ENCODE measurements around the gene YAF2. TPM values are rescaled to one million over a fixed set of nuclear protein-coding genes. Genes with fewer than 3 reads are reported as not detected.
A peak's percentile ranks its signal among the peaks of the same experiment; 100 is the strongest.

YAF2 gene
- total and polyA plus RNA-seq, 2 of the 13 experiments (the other 11 are each of a cell fraction or from before 2014, with no cell fraction given): 8.4 to 11.7 TPM

DNA sequence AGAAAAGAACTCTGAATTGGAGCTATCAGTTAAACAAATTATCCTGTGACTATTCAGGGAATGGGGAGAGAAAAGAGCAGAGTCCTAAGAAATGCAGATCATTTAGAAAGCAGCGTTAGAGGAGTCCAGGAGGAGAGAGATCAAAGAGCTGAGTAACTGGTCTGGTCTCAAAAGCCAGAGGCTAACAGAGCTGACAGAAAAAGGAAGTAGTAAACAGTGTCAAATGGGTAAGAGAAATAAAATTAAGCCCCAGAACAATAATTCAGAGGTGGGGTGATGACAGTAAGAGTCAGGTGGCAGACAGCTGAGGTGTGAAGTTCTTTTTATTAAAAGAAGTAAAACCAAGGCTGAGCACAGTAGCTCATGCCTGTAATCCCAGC lies 112.7 kb downstream of the YAF2 start:
- 31% methylated on average over 1 of the region's 1 CpG for WGBS (ENCODE audit: low lambda C conversion rate)
- Histone ChIP-seq H3K4me3 (replicated peaks in 1 of 3; ENCODE audit: insufficient read depth in 1 of 3, low read depth in 2 of 3, low read length in 3 of 3) (no peak overlapping the region), H3K4me2 (ENCODE audit: low read depth, low read length) (peak overlapping the region; percentile 58), H3K79me2 (ENCODE audit: insufficient read depth, low read length) (peaks cover 23% of the 10 kb centered on the region), H3K27me3 (ENCODE audit: control insufficient read depth in 1 of 2, insufficient read depth in 2 of 2, low read length in 2 of 2) (no peaks in the 10 kb centered on the region), H3K9me3 (ENCODE audit: low read length) (no peaks in the 10 kb centered on the region), H3K27ac (ENCODE audit: extremely low read length, insufficient read depth, low read length) (peak overlapping the region; percentile 17), H2AFZ (ENCODE audit: low read length) (no peak overlapping the region), H3K9ac (ENCODE audit: insufficient read depth, low read depth, low read length) (no peak overlapping the region), H3K4me1 (ENCODE audit: insufficient read depth, low read length) (peaks cover 19% of the 10 kb centered on the region), H4K20me1 (ENCODE audit: insufficient read depth, low read length) (no peaks in the 10 kb centered on the region), H3K36me3 (replicated peaks in 1 of 2; ENCODE audit: control insufficient read depth in 1 of 2, insufficient read depth in 2 of 2, low read length in 2 of 2) (no peaks in the 10 kb centered on the region; a peak in 1 of 5 replicates)
- BruUV-seq (replicated peaks): no TSS peak
- no peak for TF ChIP-seq ZSCAN22 (CRISPR knock-in tag; IDR thresholded peaks at IDR 0.05)
- no peak for TF ChIP-seq ELF4 (CRISPR knock-in tag; IDR thresholded peaks at IDR 0.05; ENCODE audit: borderline replicate concordance)
- TF ChIP-seq NPAS2 (CRISPR knock-in tag; IDR thresholded peaks at IDR 0.05; ENCODE audit: borderline replicate concordance): no peak
- ChIA-PET POLR2A (no interaction called here), CTCF (ENCODE audit: low intra/inter-chr PET ratio, low total read pairs) (no interaction called here)
- intact Hi-C loops (cut with micrococcal nuclease; ENCODE audit: unreplicated experiment): no loop called here
- ATAC-seq (peak; percentile 74), FAIRE-seq (no peak), DNase-seq (ENCODE audit: low spot score) (no peak)
- in situ Hi-C loops (cut with HindIII; ENCODE audit: extremely low pct_ligation_motif_present, low pct_unique_long_range_greater_than_20kb): no loop called here

DNA sequence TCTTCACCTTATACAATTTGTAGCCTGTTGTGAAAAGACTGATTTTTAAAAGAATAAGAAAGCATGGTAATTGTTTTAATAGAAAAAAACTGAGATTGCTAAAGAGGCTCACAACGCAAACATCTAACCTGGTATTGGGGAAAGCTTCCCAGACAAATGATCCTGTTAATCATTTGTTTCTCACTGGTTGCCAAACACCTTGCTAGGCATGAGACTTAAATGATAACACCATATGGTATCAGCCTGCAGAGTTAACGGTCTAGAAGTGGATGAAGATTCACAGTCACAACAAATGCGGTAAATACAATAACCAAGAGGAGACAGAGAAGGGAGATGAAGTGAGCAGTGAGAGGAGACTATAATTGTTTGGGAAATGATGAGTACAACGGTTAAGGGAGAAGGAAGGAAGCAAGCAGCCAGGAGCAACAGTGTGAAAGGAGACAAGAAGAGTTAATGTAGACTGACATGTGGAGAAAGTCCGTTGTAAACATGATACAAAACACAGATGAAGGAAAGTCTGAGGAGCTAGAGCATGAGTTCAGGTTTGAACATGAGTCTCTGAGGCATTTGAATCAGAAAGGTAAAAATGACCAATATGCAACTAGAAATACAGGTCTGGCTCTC lies 113.2 kb downstream of the YAF2 start:
- intact Hi-C loops (cut with micrococcal nuclease; ENCODE audit: unreplicated experiment): no loop called here
- TF ChIP-seq, protein P1, sequence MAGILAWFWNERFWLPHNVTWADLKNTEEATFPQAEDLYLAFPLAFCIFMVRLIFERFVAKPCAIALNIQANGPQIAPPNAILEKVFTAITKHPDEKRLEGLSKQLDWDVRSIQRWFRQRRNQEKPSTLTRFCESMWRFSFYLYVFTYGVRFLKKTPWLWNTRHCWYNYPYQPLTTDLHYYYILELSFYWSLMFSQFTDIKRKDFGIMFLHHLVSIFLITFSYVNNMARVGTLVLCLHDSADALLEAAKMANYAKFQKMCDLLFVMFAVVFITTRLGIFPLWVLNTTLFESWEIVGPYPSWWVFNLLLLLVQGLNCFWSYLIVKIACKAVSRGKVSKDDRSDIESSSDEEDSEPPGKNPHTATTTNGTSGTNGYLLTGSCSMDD (CRISPR knock-in tag; IDR thresholded peaks at IDR 0.05): no peak
- TF ChIP-seq CEBPB (IDR thresholded peaks at IDR 0.05; ENCODE audit: borderline replicate concordance, low read depth, low read length) (peak; percentile 53; the same call in 1 of the 2 replicates), ZNF441 (CRISPR knock-in tag; IDR thresholded peaks at IDR 0.05; ENCODE audit: borderline replicate concordance) (no peak)
- DNase-seq (ENCODE audit: low spot score): peak; percentile 25
- POLR2A ChIA-PET: no interaction called here
- Histone ChIP-seq H4K20me1 (ENCODE audit: insufficient read depth, low read length) (no peaks in the 10 kb centered on the region), H3K9me3 (ENCODE audit: low read length) (no peaks in the 10 kb centered on the region), H3K4me2 (ENCODE audit: low read depth, low read length) (peak overlapping the region; percentile 58), H3K27me3 (ENCODE audit: control insufficient read depth in 1 of 2, insufficient read depth in 2 of 2, low read length in 2 of 2) (no peaks in the 10 kb centered on the region), H2AFZ (ENCODE audit: low read length) (no peak overlapping the region), H3K79me2 (ENCODE audit: insufficient read depth, low read length) (peaks cover 20% of the 10 kb centered on the region), H3K36me3 (replicated peaks in 1 of 2; ENCODE audit: control insufficient read depth in 1 of 2, insufficient read depth in 2 of 2, low read length in 2 of 2) (no peaks in the 10 kb centered on the region; a peak in 1 of 5 replicates), H3K27ac (ENCODE audit: extremely low read length, insufficient read depth, low read length) (peak overlapping the region; percentile 17), H3K9ac (ENCODE audit: insufficient read depth, low read depth, low read length) (no peak overlapping the region), H3K4me1 (ENCODE audit: insufficient read depth, low read length) (peaks cover 19% of the 10 kb centered on the region), H3K4me3 (replicated peaks in 1 of 3; ENCODE audit: insufficient read depth in 1 of 3, low read depth in 2 of 3, low read length in 3 of 3) (no peak overlapping the region)
- peak; percentile 92 for ATAC-seq
- no TSS peak for BruUV-seq (replicated peaks)
- in situ Hi-C loops (cut with HindIII; ENCODE audit: extremely low pct_ligation_motif_present, low pct_unique_long_range_greater_than_20kb): no loop called here
- WGBS (ENCODE audit: low lambda C conversion rate): 26% methylated on average over 5 of the region's 5 CpGs
- FAIRE-seq: peak; percentile 59
- CTCF ChIA-PET (ENCODE audit: low intra/inter-chr PET ratio, low total read pairs): no interaction called here

All from HepG2 (cell line).